B cell (primary cell): ENCODE results near the gene FOXD4.
"Not testable (repeated sequence)": the region's sequence is repeated elsewhere in the genome, so short reads cannot be mapped to it uniquely, and the experiment has no call there.

Experiments used
- EZH2 ChIP-seq: IDR thresholded peaks from 2 replicates; pipeline ENCODE4 v1.6.1; 2012; ENCODE audit warnings: borderline replicate concordance, low read depth, mild to moderate bottlenecking, moderate library complexity, low read length; ENCODE audit not compliant: insufficient read depth, poor library complexity, severe bottlenecking
- TF ChIP-seq, protein P1 (sequence below): fragments of 200-600 bp; IDR thresholded peaks from one replicate; pipeline ENCODE4 v1.8.0; 2022; ENCODE audit warnings: antibody characterized with exemption, mild to moderate bottlenecking

DNA sequence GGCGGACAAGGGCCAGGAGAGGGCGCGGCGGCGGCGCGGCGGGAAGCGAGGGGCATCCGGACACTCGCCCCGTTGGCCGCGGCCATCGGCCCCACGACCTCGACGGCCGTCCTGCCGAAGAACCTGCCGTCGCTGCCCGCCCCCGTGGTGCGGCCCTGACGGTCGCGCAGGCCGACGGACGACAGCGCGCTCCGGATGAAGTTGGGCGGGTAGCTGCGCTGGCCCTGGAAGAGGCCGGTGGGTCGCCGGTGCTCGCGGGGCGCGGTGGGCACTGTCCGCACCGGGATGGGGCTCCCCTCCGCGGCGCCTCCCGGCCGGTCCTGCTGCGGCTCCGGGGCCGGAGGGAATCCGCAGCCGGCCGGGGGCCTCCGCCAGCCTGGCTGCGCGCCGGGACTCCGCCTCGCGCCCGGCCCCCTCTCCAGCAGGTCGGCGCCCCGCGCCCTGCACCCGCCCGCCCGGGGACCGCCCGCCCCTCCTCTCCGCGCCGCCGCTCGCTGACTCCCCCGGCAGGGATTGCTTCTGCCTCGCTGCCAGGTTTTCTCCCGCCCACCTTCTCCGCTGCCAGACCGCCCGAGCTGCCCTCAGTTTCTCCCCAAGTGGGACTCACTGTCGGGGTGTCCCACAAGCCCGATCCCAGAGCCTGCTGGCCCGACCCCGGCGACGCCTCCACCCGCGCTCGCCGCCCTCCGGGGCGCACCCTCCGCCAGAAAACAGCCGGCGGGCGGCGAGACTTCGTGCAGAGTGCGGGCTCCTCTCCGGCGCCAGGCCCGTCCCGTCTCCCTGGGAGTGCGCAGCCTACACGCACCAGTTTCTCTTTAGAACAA, 44.9 kb downstream of the FOXD4 start:
- TF ChIP-seq EZH2, result not testable (repeated sequence)
- TF ChIP-seq, protein P1, sequence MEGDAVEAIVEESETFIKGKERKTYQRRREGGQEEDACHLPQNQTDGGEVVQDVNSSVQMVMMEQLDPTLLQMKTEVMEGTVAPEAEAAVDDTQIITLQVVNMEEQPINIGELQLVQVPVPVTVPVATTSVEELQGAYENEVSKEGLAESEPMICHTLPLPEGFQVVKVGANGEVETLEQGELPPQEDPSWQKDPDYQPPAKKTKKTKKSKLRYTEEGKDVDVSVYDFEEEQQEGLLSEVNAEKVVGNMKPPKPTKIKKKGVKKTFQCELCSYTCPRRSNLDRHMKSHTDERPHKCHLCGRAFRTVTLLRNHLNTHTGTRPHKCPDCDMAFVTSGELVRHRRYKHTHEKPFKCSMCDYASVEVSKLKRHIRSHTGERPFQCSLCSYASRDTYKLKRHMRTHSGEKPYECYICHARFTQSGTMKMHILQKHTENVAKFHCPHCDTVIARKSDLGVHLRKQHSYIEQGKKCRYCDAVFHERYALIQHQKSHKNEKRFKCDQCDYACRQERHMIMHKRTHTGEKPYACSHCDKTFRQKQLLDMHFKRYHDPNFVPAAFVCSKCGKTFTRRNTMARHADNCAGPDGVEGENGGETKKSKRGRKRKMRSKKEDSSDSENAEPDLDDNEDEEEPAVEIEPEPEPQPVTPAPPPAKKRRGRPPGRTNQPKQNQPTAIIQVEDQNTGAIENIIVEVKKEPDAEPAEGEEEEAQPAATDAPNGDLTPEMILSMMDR, result not testable (repeated sequence)
